Inflammatory macrophage treated with lipopolysaccharide for 4 hours (primary cell): ENCODE measurements around the gene DCUN1D1.
"Not testable (repeated sequence)": the region's sequence is repeated elsewhere in the genome, so short reads cannot be mapped to it uniquely, and the experiment has no call there.

Experiments
- DNase-seq: peaks from one replicate; pipeline ENCODE4 v3.0.0-alpha.2; 2020

The DCUN1D1 gene

DNA sequence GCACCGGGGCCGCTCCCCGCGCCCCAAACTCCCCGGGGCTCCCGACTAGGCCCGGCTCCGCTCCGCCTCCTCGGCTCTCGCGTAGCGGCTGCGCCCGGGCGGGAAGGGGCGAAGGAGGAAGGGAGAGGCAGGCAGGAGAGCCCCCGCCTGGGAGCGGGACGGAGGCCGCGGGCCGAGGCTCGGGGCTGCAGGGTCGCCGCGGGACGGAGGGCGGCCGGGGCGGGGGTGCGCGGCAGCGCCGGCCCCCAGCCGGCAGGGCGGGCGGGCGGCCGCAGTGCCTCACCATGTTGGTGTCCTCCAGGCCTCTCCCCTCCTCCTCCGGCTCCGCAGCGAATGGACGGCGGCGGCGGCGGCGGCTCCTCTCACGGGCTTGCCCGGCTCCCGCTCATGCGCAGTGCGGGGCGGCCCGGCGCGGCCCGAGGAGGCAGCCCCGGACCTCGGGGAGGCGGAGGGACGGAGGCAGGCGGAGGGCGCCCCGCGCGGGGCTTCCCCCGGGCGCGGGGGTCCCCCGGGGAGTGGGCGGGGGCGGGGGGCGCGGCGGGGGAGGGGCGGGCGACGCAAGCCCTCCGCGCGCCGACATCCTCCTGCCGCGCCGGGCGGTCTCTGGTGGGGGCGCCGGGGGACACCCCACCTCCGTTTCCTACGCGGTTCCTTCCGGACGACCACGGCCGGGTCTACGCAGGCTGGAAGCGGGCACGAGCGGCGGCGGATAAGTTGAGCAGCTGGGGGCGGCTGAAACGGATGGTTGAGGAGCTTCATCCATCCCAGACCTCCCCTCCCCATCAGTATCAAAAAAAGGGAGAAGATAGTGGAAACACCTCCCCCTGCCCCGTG lies at the start of gene DCUN1D1:
DCUN1D1 (minus strand) TSS at position 335 of the 834 bp plus-strand sequence; CDS start at position 286, 49 bp downstream.
- peak; percentile 91 for DNase-seq

DNA sequence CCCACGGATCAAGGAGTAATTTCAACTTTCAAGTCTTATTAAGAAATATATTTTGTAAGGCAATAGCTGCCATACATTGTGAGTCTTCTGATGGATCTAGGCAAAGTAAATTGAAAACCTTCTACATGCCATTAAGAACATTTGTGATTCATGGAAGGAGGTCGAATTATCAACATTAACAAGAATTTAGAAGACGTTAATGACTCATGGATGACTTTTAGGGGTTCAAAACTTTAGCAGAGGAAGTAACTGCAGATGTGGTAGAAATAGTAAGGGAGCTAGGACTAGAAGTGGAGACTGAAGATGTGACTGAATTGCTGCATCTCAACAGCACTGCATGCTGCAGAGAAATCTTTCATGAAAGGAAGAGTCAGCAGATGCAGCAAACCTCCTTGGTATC lies 48.1 kb upstream of the DCUN1D1 start:
- DNase-seq = no peak

DNA sequence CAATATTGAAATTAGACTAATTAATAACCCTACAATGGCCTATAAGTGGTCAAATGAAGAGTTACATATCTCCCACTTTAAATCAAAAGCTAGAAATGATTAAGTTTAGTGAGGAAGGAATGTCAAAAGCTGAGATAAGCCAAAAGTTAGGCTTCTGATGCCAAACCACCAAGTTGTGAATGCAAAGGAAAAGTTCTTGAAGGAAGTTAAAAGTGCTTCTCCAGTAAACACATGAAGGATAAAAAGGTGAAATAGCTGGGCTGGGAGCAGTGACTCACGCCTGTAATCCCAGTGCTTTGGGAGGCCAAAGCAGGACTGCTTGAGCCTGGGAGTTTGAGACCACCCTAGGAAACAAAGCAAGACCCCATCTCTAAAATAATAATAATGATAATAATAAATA lies 46.9 kb upstream of the DCUN1D1 start:
- DNase-seq = no peak

DNA sequence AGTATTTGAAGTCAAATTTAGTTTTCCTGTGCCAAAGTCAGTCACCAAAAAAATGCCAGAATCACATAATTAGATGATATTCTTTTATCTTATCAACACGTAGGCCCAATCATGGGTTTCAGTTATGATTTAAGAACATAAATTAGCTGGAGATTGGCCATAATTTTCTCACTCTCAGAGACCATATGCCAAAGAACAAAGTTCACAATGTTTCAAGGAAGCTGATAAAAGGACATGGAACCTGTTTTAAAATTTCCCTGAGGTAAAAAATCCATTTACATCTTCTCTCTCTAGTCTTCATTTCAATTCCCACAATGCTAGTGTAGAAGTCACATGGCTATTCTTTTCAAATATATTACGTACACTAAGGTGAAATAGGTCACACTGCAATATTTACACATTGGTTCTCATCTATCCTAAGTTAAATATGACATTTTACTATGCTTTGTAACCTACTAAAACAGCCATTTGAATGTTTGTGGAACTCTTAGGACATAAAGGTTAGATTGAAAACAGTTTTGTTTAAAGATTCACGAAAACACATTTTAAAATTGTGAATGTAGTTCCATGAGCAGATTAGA lies 42.7 kb upstream of the DCUN1D1 start:
- DNase-seq = no peak

DNA sequence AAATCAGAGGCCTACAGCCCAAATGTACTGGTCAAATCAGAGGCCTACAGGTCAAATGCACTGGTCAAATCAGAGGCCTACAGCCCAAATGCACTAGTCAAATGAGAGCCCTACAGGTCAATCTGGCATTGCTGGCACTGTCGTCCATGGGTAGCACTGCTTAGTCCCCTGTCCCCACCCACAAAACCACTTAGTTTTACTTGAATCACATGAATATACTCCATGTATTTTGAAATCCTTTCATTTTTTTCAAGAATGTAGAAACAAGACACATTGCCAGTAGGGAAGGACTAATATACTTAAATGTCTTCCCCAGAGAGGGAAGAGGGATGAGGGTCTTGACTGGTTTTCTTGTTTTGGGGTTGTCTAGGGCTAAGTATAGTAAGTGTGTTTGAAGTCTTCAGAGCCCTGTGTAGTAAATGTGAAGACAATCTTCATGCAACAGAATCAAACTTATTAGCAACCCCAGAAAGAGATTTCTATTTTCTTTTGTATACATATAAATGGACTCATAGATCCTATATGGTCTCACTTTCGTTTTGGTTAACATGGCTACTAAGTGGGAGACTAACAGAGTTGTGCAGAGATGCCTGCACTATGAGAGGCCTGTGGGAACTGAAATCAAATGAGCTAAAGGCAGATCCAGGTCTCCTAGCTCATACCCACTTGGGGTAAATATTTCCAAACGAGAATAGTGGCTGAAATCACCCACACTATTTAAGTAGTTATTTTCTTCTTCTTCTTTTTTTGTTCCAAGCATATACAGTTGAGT lies 38.3 kb upstream of the DCUN1D1 start:
- DNase-seq = no peak

DNA sequence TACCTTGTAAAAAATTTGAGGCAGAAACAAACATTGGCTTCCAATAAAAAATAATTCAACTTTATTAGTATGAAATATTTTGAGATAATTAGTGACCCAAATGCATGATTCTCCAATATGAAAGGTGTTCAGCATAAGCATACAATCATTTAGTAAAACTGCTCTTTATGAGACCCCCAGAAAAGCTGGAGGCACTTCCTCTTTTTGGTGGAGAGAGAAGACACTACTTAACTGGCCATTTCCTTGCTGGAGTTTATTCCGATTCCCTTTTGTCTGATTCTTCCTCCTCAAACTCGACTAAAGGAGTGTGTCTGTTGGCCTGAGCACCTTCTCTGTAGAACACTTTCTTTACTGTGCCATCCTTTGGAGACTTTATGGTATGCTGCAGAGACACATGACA lies 34.8 kb upstream of the DCUN1D1 start:
- no peak for DNase-seq

DNA sequence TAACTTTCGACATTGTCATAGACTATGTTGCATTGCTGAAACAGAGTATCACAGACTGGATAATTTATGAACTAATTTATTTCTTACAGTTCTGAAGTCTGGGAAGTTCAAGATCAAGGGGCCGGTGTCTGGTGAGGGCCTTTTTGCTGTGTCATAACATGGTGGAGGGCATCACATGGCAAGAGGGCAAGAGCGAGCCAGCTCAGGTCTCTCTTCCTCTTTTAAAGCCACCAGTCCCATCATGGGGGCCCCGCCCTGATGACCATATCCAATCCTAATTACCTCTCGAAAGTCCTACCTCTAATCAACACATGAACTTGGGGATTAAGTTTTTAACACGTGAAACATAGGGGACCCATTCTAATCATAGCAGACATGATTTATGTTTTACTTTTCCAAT lies 33.5 kb upstream of the DCUN1D1 start:
- peak; percentile 43 for DNase-seq

DNA sequence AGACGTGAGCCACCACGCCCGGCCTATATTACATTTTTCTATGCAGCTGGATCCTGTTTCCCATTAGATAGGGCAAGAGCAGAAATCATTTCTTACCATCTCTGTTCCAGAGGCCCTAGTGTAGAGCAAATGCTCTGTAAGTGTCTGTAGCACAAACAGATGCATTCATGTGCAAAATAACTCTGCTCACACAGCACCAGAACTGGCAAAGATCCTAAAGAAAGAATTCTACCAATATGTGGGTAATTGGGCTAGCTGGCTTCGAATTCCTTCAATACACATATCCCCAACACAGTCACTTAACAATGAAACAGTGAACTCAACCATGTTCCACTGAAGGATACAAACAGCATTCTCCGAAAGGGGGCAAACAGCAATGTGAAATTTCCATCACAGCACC lies 32.7 kb upstream of the DCUN1D1 start:
- no peak for DNase-seq

DNA sequence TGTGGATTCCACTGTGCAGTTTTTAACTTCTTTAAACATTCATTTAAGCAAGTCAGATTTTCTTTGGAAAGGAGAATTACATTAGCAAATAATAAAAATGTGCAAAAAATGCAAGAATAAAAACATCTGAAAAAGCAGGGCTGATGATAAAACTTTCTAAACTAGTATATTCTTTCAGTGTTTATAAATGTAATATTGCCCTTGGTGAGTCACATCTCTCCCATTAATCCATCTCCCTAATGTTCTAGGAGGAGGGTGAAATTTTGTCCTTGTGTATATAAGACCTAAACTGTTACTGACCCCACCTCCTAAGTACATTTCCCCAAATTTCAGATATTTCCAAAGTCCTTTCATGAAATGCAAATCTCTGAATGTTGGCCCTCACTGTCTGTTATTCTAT lies 28.5 kb upstream of the DCUN1D1 start:
- no peak for DNase-seq

DNA sequence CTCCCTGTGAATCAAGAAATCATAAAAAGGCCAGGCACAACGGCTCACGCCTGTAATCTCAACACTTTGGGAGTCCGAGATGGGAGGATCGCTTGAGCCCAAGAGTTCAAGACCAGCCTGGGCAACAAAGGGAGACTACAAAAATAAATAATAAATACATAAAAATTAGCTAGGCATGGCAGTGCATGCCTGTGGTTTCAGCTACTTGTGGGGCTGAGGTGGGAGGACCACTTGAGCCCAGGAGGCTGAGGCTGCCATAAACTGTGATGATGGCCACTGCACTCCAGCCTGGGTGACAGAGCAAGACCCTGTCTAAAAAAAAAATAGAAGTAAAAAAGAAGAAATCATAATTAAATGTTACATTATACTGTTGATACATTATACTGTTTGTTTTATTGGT lies 28.0 kb upstream of the DCUN1D1 start:
- DNase-seq = no peak

DNA sequence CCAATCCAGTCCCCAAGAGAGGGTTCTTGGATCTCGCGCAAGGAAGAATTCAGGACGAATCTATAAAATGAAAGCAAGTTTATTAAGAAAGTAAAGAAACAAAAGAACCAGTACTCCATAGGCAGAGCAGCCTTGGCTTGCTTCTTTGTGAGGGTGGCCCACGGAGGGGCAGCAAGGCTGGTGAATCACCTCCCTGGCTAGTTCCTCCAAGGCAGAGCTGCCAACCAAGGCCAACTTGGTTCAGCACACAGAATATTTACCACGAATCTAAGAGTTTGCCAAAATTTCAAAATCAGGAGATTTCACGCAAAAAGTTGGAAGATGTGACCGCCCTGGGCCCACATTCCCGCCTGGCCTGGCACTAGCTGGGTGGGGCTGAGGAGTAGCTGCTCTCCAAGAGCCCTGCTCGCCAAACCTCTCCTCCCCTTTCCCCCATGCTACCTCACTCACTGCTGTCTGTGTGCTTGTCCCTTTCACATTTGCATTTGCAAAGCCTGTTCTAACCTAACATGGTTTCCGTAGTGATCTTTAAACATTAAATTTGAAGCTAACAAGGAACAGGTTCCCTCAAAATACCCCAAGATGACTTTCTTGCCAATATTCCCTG lies 26.2 kb upstream of the DCUN1D1 start:
- no peak for DNase-seq

DNA sequence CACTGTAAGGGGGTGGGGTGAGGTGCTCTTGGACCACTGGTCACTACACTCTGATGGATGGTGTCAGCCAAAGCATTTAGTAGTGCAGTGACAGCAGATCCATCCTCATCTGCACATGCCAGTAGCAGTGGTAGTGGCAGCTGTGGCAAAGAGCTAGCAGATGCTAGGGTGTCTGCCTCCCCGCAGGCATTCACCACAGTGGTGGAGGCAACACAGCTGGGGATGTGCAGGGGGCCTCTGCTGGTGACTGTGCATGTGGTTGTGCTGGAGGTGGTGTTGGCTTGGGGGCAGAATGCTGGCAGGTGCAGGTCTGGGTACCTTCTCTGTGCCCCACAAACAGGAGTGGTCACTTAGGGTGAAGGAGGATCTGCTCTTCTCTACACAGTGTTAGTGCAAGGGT lies 19.4 kb upstream of the DCUN1D1 start:
- no peak for DNase-seq

DNA sequence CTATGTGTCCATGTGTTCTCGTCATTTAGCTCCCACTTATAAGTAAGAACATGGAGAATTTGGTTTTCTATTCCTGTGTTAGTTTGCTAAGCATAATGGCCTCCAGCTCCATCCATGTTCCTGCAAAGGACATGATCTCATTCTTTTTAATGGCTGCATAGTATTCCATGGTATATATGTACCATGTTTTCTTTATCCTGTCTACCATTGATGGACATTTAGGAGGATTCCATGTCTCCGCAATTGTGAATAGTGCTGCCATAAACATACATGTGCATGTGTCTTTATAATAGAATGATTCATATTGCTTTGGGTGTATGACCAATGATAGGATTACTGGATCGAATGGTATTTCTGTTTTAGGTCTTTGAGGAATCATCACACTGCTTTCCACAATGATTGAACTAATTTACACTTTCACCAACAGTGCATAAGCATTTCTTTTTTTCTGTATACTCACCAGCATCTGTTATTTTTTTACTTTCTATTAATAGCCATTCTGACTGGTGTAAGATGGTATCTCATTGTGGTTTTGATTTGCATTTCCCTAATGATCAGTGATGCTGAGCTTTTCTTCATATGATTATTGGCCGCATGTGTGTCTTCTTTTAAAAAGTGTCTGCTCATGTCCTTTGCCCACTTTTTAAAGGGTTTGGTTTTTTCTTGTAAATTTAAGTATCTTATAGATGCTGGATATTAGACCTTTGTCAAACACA lies 13.3 kb upstream of the DCUN1D1 start:
- DNase-seq = not testable (repeated sequence)

DNA sequence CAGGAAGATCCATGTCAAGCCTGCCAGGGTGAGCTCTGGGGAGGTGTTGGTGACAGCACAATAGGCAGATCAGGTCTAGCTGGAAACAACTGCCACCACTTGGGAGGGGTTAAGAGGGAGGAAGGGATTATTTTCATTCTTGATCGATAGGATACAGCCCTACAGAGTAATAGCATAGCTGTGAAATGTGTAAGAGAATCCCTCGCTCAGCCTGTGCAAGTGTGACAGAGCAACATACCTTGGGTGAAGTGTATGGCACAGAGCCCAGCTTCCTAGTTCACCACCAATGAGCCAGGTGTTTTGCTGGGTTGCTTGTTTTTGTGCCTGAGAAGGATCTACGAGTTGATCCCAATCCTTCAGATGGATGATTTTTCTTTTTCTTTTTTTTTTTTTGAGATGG lies 9.2 kb upstream of the DCUN1D1 start:
- no peak for DNase-seq

DNA sequence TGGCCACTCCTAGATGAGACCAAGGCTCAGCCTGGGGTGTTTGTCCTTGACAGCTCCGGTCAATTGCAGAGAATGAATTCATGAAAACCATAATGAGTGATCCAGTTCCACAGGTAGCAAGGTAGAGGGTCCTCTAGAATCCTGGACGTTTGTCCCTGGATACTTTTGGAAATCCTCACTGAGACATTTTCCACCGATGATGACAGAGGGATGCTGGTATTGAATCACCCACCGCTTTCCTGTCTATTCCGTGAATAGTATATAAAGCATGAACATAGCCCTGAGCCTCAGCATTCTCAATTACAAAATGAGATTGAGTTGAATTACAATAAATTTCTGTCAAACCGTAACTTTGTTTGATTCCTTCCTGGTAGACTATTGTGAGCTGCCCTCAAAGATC lies 5.7 kb upstream of the DCUN1D1 start:
- no peak for DNase-seq

DNA sequence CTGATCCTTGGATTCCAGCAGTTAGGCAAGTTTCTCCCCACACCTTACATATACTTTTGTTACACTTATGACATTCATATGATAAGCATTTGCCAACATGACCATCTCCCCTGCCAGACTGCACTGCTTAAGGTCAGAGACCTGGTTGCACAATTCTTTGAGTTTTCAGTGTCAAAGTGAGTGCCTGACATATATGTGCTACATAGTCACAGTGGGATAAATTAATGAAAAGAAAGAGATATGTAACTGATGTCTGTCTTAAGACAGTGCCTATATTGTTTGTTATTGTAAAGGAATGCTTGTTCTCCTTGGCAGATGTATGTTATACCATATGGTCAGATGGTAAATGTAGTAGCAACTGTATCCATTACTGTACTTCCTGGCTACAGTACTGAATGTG lies 3.5 kb upstream of the DCUN1D1 start:
- DNase-seq = no peak

DNA sequence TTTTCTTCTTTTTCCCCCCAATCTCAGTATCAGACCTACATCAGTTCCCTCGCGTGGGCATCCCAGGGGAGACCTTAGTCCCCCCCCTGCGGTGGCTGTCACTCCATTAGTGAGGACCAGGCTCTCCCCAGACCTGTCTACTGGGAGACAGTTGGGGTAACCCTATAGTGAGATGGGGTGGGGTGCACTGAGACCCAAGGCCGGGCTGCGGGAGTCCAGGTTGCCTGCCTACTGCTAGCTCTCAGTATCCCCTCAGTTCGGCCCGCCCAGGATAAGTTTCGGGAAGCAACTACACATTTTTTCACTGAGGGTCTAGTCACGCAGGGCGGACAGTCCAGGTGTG lies 671 bp upstream of the DCUN1D1 start:
- no peak for DNase-seq

DNA sequence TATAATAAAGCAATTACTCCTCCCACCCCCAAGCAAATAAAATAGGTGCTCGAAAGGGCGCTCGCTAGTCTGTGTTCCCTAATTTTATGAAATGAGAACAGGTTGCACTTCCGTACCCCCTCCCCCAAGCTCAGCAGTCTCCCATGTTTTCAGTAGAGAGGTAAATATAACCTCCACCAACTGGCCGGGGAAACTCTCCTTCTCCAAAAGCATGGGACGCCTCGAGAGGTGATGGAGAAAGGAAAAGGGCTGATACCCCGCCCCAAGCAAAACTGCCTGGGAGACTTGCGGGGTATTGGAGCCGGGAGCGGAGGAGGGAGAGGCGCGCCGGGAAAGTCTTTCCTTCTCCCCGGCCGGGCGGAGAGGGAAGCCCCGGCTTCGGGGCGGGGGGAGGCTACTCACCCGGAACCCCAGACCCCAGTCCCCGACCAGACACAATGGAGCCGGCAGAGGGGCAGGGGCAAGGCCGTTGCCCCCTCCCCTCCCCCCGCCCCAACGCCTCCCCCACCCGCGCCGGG lies 605 bp downstream of the DCUN1D1 start:
- peak; percentile 31 for DNase-seq

DNA sequence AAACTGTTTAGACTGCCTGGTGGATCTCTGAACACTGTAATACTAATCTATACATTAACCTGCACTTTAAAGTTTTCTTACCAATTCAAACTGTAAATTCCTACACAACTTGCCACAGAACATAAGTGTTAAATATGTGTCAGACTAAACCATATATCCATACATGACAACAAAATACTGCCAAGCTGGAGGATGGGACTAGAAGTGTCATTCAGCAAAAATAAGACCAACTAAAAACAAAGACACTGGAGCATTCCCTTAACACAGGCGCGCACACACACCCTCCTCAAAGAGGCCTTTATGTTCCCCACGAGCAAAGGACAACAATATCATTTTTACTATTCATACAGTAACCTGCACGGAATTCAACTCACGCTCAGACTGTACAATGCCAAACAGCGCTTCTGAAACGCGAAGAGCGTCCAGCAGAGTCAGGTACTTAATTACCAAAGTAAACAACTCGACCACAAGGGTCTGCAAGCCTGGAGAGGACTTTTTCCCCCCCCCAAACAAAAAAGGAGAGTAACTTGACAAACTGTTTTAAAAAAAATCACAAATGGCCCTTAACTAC lies 1.1 kb downstream of the DCUN1D1 start:
- DNase-seq = no peak

DNA sequence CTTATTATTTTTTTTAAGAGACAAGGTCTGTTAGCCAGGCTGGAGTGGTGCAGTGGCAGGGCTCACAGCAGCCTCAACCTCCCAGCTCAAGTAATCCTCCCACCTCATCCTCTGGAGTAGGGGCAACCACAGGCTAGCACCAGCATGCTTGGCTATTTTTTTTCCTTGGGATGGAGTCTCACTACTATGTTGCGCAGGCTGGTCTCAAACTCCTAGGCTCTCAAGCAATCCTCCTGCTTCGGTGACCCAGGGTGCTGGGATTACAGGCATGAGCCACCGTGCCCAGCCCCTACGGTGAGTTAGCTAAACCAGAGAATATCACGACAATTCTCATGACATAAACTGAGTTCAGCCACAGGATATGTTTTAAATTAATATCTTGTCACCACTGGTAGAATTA lies 2.0 kb downstream of the DCUN1D1 start:
- DNase-seq = no peak

DNA sequence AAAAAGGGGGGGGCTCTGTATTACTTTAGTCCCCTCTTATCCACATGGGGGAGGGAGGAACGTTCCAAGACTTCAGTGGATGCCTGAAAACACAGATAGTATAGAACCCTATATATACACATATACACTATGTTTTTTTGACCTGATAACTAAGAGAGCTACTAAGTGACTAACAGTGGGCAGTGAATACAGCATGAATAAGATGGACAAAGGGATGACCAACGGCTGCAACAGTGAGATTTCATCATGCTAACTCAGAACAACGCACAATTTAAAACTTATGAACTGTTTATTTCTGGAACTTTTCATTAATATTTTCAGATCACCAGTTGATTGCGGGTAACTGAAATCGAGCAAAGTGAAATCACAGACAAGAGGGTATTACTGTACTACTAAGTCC lies 7.3 kb downstream of the DCUN1D1 start:
- no peak for DNase-seq

DNA sequence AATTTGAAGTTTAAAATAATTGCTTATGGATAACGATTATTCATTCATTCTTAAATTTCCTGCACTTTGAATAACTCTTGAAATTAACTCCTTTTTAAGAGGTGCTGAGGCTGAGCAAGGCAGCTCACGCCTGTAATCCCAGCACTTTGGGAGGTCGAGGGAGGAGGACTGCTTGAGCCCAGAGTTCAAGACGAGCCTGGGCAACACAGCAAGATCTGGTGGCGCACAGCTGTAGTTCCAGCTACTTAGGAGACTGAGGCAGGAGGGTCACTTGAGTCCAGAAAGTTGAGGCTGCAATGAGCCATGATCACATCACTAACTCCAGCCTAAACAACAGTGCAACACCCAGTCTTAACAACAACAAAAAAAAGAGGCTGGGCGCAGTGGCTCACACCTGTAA lies 8.0 kb downstream of the DCUN1D1 start:
- DNase-seq = no peak
